RWPE2 (cell line): ENCODE results near the gene CFAP126.
"Not testable (repeated sequence)": the region's sequence is repeated elsewhere in the genome, so short reads cannot be mapped to it uniquely, and the experiment has no call there.

Experiments used
- ATAC-seq: fragments of 200-7000 bp; cut with Tn5 transposase; 3 replicates; pipeline ENCODE4 v1.9.1; 2021; ENCODE audit warnings: low read depth
- DNase-seq: peaks from one replicate; pipeline ENCODE4 v3.0.0-alpha.2; 2020; ENCODE audit warnings: low spot score
- H3K27ac ChIP-seq: fragments of 450-650 bp; 2 replicates; pipeline ENCODE4 v1.5.1; 2017; ENCODE audit warnings: mild to moderate bottlenecking; ENCODE audit not compliant: poor library complexity, severe bottlenecking
- H3K27me3 ChIP-seq: fragments of 250-450 bp; sonication (Bioruptor Pico); 2 replicates; pipeline ENCODE4 v1.5.1; 2021; ENCODE audit warnings: mild to moderate bottlenecking, moderate library complexity; ENCODE audit not compliant: insufficient read depth, poor library complexity, severe bottlenecking
- H3K36me3 ChIP-seq: fragments of 250-450 bp; sonication (Bioruptor Pico); 2 replicates; pipeline ENCODE4 v1.5.1; 2020; ENCODE audit warnings: low read depth, mild to moderate bottlenecking, moderate library complexity
- H3K4me1 ChIP-seq: fragments of 250-450 bp; sonication (Bioruptor Pico); 2 replicates; pipeline ENCODE4 v1.5.1; 2021; ENCODE audit warnings: mild to moderate bottlenecking, moderate library complexity; ENCODE audit not compliant: insufficient read depth, poor library complexity, severe bottlenecking
- H3K4me3 ChIP-seq: fragments of 250-450 bp; sonication (Bioruptor Pico); 2 replicates; pipeline ENCODE4 v1.5.1; 2021; ENCODE audit warnings: mild to moderate bottlenecking, moderate library complexity; ENCODE audit not compliant: severe bottlenecking
- H3K9me3 ChIP-seq: fragments of 250-450 bp; sonication (Bioruptor Pico); 2 replicates; pipeline ENCODE4 v1.5.1; 2021; ENCODE audit warnings: mild to moderate bottlenecking, moderate library complexity; ENCODE audit not compliant: severe bottlenecking
- CTCF ChIP-seq: fragments of 450-650 bp; IDR thresholded peaks from one replicate; pipeline ENCODE4 v1.5.1; 2017; ENCODE audit warnings: mild to moderate bottlenecking, moderate library complexity; ENCODE audit not compliant: poor library complexity, severe bottlenecking

Gene CFAP126

DNA sequence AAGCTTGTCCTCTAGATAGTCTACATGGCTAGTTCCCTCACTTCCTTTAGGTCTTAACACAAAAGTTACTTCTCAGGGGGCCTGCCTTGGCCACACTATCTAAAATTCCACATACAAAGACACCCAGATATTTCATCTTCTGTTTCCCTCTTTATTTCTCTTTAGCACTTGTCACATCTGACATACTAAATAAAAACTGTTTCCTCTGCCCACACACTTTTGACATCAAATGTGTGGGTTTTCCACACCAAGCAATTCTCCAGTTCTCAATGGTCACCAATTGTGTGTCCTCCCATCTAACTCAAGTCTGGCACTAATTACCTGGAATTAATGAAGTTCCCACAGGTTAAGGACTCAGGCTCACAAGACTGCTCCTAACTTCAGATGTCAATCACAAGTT, 25.5 kb upstream of the CFAP126 start:
- no peak overlapping the region for H3K4me3 ChIP-seq
- DNase-seq: no peak
- H3K4me1 ChIP-seq: peaks cover 7% of the 10 kb centered on the region
- no peaks in the 10 kb centered on the region for H3K9me3 ChIP-seq
- H3K36me3 ChIP-seq: no peaks in the 10 kb centered on the region
- TF ChIP-seq CTCF: no peak
- ATAC-seq: no peak
- H3K27me3 ChIP-seq: no peaks in the 10 kb centered on the region
- no peak overlapping the region for H3K27ac ChIP-seq

DNA sequence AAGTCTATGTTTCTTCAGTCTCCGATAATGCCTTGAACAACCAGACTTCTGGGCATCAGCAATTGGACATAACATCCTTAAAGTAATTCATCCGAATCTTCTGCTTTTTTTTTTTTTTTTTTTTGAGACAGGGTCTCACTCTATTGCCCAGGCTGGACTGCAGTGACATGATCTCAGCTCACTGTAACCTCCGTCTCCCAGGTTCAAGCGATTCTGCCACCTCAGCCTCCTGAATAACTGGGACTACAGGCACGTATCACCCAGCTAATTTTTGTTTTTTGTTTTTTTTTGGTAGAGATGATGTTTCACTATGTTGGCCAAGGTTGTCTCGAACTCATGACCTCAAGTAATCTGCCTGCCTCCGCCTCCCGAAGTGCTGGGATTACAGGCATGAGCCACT, 23.9 kb upstream of the CFAP126 start:
- DNase-seq (no peak), ATAC-seq (no peak)
- TF ChIP-seq CTCF: no peak
- Histone ChIP-seq H3K27me3 (no peaks in the 10 kb centered on the region), H3K4me3 (no peak overlapping the region), H3K4me1 (peaks cover 3% of the 10 kb centered on the region), H3K9me3 (no peaks in the 10 kb centered on the region), H3K27ac (no peak overlapping the region), H3K36me3 (no peaks in the 10 kb centered on the region)

DNA sequence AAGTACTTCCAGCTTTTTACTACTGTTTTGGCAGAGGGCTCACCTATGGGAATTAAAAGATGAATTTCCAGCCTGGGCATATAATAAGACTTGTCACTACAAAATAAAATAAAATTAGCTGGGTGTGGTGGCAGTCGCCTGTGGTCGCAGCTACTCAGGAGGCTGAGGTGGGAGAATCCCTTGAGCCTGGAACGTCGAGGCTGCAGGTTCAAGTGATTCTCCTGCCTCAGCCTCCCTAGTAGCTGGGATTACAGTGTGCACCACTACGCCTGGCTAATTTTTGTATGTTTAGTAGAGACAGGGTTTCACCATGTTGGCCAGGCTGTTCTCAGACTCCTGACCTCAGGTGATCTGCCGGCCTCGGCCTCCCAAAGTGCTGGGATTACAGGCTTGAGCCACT, 23.5 kb upstream of the CFAP126 start:
- not testable (repeated sequence) for H3K4me1 ChIP-seq, DNase-seq, H3K4me3 ChIP-seq, ATAC-seq, H3K36me3 ChIP-seq, H3K27ac ChIP-seq, H3K27me3 ChIP-seq, H3K9me3 ChIP-seq

GRCh38 chr1:161390559-161390858, 22.8 kb upstream of the CFAP126 start:
- Histone ChIP-seq H3K4me3 (peak overlapping the region; percentile 68), H3K27ac (no peak overlapping the region), H3K36me3 (no peaks in the 10 kb centered on the region), H3K9me3 (no peaks in the 10 kb centered on the region), H3K4me1 (peaks cover 3% of the 10 kb centered on the region), H3K27me3 (no peaks in the 10 kb centered on the region)
- DNase-seq (no peak), ATAC-seq (no peak)
- TF ChIP-seq CTCF: no peak

DNA sequence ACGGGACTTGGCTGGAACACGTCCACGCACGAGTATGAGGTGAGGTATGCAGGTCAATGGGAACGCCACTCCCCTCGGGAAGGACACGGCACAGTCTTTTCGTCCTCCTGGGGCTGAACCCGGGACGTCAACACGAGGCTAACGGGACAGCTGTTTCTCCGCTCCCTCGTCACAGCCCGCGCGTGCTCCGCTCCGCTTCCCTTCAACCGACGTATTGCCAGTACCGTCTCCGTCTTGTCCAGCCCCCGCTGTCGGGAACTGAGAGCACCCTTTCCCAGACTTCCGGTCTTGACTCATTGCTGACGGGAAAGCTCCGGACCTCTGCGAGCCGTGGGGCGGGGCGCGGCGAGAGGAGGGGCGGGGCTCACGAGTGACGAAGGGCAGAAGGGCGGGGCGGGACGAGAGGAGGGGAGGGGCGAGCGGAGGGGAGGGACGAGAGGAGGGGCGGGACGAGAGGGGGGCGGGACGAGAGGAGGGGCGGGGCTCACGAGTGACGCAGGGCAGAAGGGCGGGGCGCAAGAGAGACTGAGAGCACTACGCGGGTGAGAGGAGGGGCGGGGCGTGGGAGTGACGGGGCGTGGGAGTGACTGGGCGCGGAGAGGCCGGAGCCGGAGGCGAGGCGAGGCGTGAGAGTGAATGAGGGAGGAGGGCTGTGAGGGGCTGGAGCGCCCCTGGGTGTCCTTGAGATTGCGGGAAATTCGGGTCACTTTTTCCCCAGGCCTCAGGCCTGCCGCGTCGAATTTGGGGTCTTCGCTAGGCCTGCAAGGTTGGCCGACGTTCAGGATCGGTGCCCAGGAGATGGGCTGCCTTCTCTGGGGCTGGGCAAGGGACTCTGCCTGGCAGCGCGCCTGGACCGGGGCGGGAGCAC, 22.2 kb upstream of the CFAP126 start:
- peak overlapping the region; percentile 68 for H3K4me3 ChIP-seq
- no peaks in the 10 kb centered on the region for H3K27me3 ChIP-seq
- H3K36me3 ChIP-seq: no peaks in the 10 kb centered on the region
- no peaks in the 10 kb centered on the region for H3K9me3 ChIP-seq
- H3K27ac ChIP-seq: peak overlapping the region; percentile 55
- no peak for TF ChIP-seq CTCF
- DNase-seq (peak; percentile 96), ATAC-seq (peak; percentile 93)
- peaks cover 3% of the 10 kb centered on the region for H3K4me1 ChIP-seq

DNA sequence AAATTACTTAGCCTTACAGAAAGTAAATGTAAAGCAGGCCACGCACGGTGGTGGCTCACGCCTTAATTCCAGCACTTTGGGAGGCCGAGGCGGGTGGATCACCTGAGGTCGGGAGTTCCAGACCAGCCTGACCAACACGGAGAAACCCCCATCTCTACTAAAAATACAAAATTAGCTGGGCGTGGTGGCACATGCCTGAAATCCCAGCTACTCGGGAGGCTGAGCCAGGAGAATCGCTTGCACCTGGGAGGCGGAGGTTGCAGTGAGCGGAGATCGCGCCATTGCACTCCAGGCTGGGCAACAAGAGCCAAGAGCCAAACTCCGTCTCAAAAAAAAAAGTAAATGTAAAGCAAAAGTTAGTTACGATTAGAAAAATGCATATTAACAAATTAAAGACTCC, 21.5 kb upstream of the CFAP126 start:
- H3K9me3 ChIP-seq, DNase-seq, H3K27me3 ChIP-seq, H3K4me1 ChIP-seq, H3K36me3 ChIP-seq, ATAC-seq: not testable (repeated sequence)
- Histone ChIP-seq H3K27ac (peak overlapping the region; percentile 55), H3K4me3 (peak overlapping the region; percentile 39)
